ENCODE results near the gene FBXO31.

Gene FBXO31

DNA sequence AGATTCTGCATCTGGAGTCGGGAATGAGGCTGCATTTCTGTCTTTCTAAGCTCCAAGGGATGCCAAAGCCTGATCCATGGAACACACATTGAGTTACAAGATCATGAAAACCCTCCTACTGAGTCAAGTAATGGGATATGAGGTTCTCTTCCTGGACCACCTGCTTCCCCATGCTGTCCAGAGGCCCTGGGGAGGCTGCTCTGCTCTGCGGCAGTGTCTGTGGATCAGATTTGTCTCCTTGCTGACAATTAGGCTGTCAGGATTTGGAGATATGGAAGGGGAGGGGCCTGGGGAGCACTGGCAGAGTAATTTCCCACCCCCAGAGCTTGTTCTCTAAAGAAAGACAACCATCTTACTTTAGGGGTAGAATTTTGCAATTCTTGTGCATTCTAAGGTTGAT lies 99.4 kb downstream of the FBXO31 start:
- DNase-seq (ENCODE audit: low read depth in 2 of 2), result no peak

DNA sequence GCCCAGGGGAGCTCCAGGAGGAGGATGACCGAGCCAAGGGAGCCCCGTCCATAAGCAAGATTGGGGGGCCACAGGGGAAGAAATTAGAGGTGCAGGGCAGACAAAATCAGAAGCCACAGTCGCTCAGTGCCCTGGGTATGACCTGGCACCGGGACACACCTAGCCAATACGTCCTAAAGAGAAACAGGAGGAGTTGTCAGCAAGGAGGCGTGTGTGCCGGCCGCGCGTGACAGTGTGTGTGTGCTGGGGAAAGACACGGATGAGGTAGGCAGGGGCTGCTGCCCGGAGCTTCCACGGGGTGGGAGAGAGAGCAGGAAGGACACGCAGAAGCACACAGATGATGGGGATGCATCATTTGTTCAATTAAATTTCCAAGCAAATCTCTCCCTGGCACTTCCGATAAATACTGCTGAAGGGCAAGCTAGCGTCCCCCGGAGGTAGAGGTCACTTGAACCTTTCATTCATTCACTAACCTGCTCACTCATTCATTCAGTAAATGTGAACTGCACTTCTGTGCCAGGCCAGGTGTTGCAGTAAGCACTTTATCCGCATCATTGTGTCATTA lies 104.4 kb downstream of the FBXO31 start:
- no peak for DNase-seq (ENCODE audit: low read depth in 2 of 2)

DNA sequence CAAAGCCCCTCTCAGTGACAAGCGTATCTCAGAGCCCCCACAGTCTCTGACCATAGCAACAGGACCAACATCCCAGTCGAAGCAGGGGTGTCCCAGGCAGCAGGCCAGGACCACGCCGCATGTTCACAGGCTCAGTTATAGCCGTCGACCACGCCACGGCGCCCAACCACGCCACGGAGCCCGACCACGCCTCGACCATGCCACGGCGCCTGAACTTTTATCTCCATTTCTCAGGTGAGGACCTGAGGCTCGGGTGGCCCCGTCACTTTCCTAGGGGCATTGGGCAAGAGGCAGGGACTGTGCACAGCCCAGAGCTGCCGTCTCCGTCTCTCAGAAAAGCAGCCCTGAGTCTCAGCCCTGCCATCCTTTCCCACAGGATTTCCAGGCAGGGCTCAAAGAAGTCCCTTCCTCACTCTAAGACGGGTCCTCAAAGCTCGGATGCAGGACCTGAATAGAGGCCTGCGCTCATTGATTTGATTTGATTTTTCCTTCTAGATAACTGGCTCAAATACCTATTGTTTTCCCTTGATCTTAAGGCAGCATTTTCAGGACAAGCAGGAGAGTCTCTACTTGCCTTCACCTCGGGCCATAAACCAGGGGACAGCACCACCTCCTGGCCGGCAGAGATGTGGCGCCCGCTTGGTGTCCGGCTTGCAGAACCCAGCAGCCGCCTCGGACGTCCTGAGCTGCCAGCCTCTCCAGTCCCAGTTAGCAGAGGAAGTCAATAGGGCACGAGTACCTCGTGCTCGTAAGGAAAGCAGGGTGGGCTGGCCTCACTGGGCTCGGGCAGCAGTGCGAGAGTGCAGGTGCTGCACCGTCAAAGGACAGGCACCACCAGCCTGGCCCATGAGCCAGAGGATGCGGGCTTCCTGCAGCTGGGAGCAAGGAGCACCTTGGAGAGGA lies 105.1 kb downstream of the FBXO31 start:
- DNase-seq (ENCODE audit: low read depth in 2 of 2), result no peak

Measured in stimulated activated CD8-positive, alpha-beta memory T cell treated with anti-CD3 and anti-CD28 coated beads, Interleukin-7, amount 100 ng/mL, for 1 hour (primary cell).